ENCODE results near the gene NDUFS8.

Gene NDUFS8

GRCh38 chr11:68003846-68004550, 26.5 kb upstream of the NDUFS8 start, which contains the start of gene UNC93B1:
UNC93B1 (minus strand) TSS chr11:68004097; CDS start chr11:68004043, 54 bp downstream.
- peak; percentile 80 for DNase-seq (ENCODE audit: low spot score)

- DNase-seq (ENCODE audit: low spot score): no peak
Observed at GRCh38 chr11:68004551-68005335, 25.7 kb upstream of the NDUFS8 start.

GRCh38 chr11:68006606-68007166, 23.8 kb upstream of the NDUFS8 start:
- DNase-seq (ENCODE audit: low spot score): no peak

GRCh38 chr11:68007498-68008380, 22.7 kb upstream of the NDUFS8 start:
- DNase-seq (ENCODE audit: low spot score): no peak

- no peak for DNase-seq (ENCODE audit: low spot score)
Observed at GRCh38 chr11:68008381-68009337, 21.8 kb upstream of the NDUFS8 start.

GRCh38 chr11:68009391-68010089, 20.9 kb upstream of the NDUFS8 start:
- no peak for DNase-seq (ENCODE audit: low spot score)

- no peak for DNase-seq (ENCODE audit: low spot score)
Observed at GRCh38 chr11:68010090-68011041, 20.1 kb upstream of the NDUFS8 start, which contains the start of gene ALDH3B1. ALDH3B1 (plus strand) TSS chr11:68010327; CDS start chr11:68015298, 4,971 bp downstream.

GRCh38 chr11:68011051-68011943, 19.2 kb upstream of the NDUFS8 start:
- no peak for DNase-seq (ENCODE audit: low spot score)

- DNase-seq (ENCODE audit: low spot score): no peak
Observed at GRCh38 chr11:68012044-68012842, 18.2 kb upstream of the NDUFS8 start.

- DNase-seq (ENCODE audit: low spot score): no peak
Observed at GRCh38 chr11:68012843-68013610, 17.5 kb upstream of the NDUFS8 start.

GRCh38 chr11:68013611-68014156, 16.8 kb upstream of the NDUFS8 start:
- DNase-seq (ENCODE audit: low spot score): no peak

- DNase-seq (ENCODE audit: low spot score): no peak
Observed at GRCh38 chr11:68014157-68014946, 16.1 kb upstream of the NDUFS8 start.

- no peak for DNase-seq (ENCODE audit: low spot score)
Observed at GRCh38 chr11:68014947-68015447, 15.5 kb upstream of the NDUFS8 start.

- no peak for DNase-seq (ENCODE audit: low spot score)
Observed at GRCh38 chr11:68015467-68015866, 15.0 kb upstream of the NDUFS8 start.

All from CD4-positive, alpha-beta T cell treated with Interleukin-2 at 100 ng/mL for 4 hours (primary cell).